IPS-20b (cell line): ENCODE data around the gene GPX1.
A peak's percentile ranks its signal among the peaks of the same experiment; 100 is the strongest.
"Not testable (repeated sequence)": the region's sequence is repeated elsewhere in the genome, so short reads cannot be mapped to it uniquely, and the experiment has no call there.

Experiments
- H3K27ac ChIP-seq: one replicate; pipeline ENCODE4 v1.5.1; 2013; ENCODE audit warnings: low read length
- H3K27me3 ChIP-seq: 2 replicates; pipeline ENCODE4 v1.6.1; 2013; ENCODE audit warnings: mild to moderate bottlenecking, low read length, inconsistent platforms; ENCODE audit not compliant: insufficient read depth
- H3K36me3 ChIP-seq: 2 replicates; pipeline ENCODE4 v1.6.1; 2013; ENCODE audit warnings: low read depth, mild to moderate bottlenecking, inconsistent platforms, low read length, moderate library complexity; ENCODE audit not compliant: insufficient read depth
- H3K4me1 ChIP-seq: 2 replicates; pipeline ENCODE4 v1.6.1; 2013; ENCODE audit warnings: mild to moderate bottlenecking, control low read depth, inconsistent platforms, low read length, moderate library complexity; ENCODE audit not compliant: insufficient read depth
- H3K4me3 ChIP-seq: 2 replicates; pipeline ENCODE4 v1.5.1; 2013; ENCODE audit warnings: mild to moderate bottlenecking, low read length, inconsistent platforms
- H3K9ac ChIP-seq: 2 replicates; pipeline ENCODE4 v1.6.1; 2013; ENCODE audit warnings: low read depth, mild to moderate bottlenecking, inconsistent platforms, low read length, moderate library complexity
- H3K9me3 ChIP-seq: 2 replicates; pipeline ENCODE4 v1.6.1; 2013; ENCODE audit warnings: mild to moderate bottlenecking, low read depth, low read length, inconsistent platforms; ENCODE audit not compliant: insufficient read depth

Gene GPX1

GRCh38 chr3:49357095-49357442, 1.1 kb downstream of the GPX1 start:
- H3K4me1 ChIP-seq, H3K9me3 ChIP-seq, H3K27me3 ChIP-seq, H3K27ac ChIP-seq: not testable (repeated sequence)
- Histone ChIP-seq H3K36me3 (peaks cover 52% of the 10 kb centered on the region), H3K9ac (peak overlapping the region; percentile 79; the same call in 1 of the 2 replicates), H3K4me3 (peak overlapping the region; percentile 75)

GRCh38 chr3:49352890-49353421, 5.2 kb downstream of the GPX1 start:
- Histone ChIP-seq H3K36me3 (peaks cover 19% of the 10 kb centered on the region), H3K9me3 (no peaks in the 10 kb centered on the region), H3K9ac (no peak overlapping the region), H3K4me3 (no peak overlapping the region), H3K27me3 (no peaks in the 10 kb centered on the region), H3K27ac (no peak overlapping the region), H3K4me1 (no peaks in the 10 kb centered on the region)

GRCh38 chr3:49352281-49352680, 5.9 kb downstream of the GPX1 start:
- Histone ChIP-seq H3K9me3 (no peaks in the 10 kb centered on the region), H3K27ac (no peak overlapping the region), H3K27me3 (no peaks in the 10 kb centered on the region), H3K4me1 (no peaks in the 10 kb centered on the region), H3K4me3 (no peak overlapping the region), H3K9ac (no peak overlapping the region), H3K36me3 (peaks cover 17% of the 10 kb centered on the region)

- H3K36me3 ChIP-seq = peaks cover 11% of the 10 kb centered on the region
- H3K9me3 ChIP-seq = no peaks in the 10 kb centered on the region
- H3K27ac ChIP-seq = no peak overlapping the region
- no peaks in the 10 kb centered on the region for H3K27me3 ChIP-seq
- no peaks in the 10 kb centered on the region for H3K4me1 ChIP-seq
- H3K9ac ChIP-seq = no peak overlapping the region
- no peak overlapping the region for H3K4me3 ChIP-seq
Measured at GRCh38 chr3:49351521-49352011, 6.6 kb downstream of the GPX1 start.

GRCh38 chr3:49349348-49350114, 8.6 kb downstream of the GPX1 start:
- no peak overlapping the region for H3K27ac ChIP-seq
- H3K9ac ChIP-seq = no peak overlapping the region
- H3K4me3 ChIP-seq = no peak overlapping the region
- H3K27me3 ChIP-seq = no peaks in the 10 kb centered on the region
- H3K4me1 ChIP-seq = no peaks in the 10 kb centered on the region
- no peaks in the 10 kb centered on the region for H3K36me3 ChIP-seq
- H3K9me3 ChIP-seq = no peaks in the 10 kb centered on the region

- not testable (repeated sequence) for H3K9ac ChIP-seq, H3K9me3 ChIP-seq, H3K36me3 ChIP-seq, H3K27me3 ChIP-seq, H3K4me3 ChIP-seq, H3K27ac ChIP-seq, H3K4me1 ChIP-seq
Measured at GRCh38 chr3:49348361-49348760, 9.8 kb downstream of the GPX1 start.

- Histone ChIP-seq H3K9ac (no peak overlapping the region), H3K27me3 (no peaks in the 10 kb centered on the region), H3K4me3 (no peak overlapping the region), H3K9me3 (no peaks in the 10 kb centered on the region), H3K27ac (no peak overlapping the region), H3K36me3 (no peaks in the 10 kb centered on the region), H3K4me1 (no peaks in the 10 kb centered on the region)
Measured at GRCh38 chr3:49346797-49347251, 11.3 kb downstream of the GPX1 start.

GRCh38 chr3:49343163-49343562, 15.0 kb downstream of the GPX1 start:
- Histone ChIP-seq H3K27me3 (no peaks in the 10 kb centered on the region), H3K9me3 (no peaks in the 10 kb centered on the region), H3K4me3 (no peak overlapping the region), H3K27ac (no peak overlapping the region), H3K36me3 (no peaks in the 10 kb centered on the region), H3K9ac (no peak overlapping the region), H3K4me1 (peaks cover 6% of the 10 kb centered on the region; the same call in 1 of the 2 replicates)

GRCh38 chr3:49341996-49342395, 16.2 kb downstream of the GPX1 start:
- H3K4me1 ChIP-seq = peaks cover 6% of the 10 kb centered on the region; the same call in 1 of the 2 replicates
- no peaks in the 10 kb centered on the region for H3K27me3 ChIP-seq
- no peak overlapping the region for H3K27ac ChIP-seq
- no peak overlapping the region for H3K9ac ChIP-seq
- H3K9me3 ChIP-seq = no peaks in the 10 kb centered on the region
- H3K4me3 ChIP-seq = no peak overlapping the region
- no peaks in the 10 kb centered on the region for H3K36me3 ChIP-seq

GRCh38 chr3:49339941-49340800, 18.0 kb downstream of the GPX1 start, which contains the start of gene USP4:
TSS of gene USP4 (minus strand) at chr3:49340053. CDS start at chr3:49340024, 29 bp downstream.
- Histone ChIP-seq H3K4me1 (peaks cover 6% of the 10 kb centered on the region; the same call in 1 of the 2 replicates), H3K4me3 (peak within 1 kb of the TSS; percentile 91), H3K9ac (peak within 1 kb of the TSS; percentile 72), H3K27me3 (no peaks in the 10 kb centered on the region), H3K36me3 (peaks cover 6% of the 10 kb centered on the region), H3K9me3 (no peaks in the 10 kb centered on the region), H3K27ac (peak within 1 kb of the TSS; percentile 68)

- peaks cover 12% of the 10 kb centered on the region for H3K36me3 ChIP-seq
- H3K4me3 ChIP-seq = peak overlapping the region; percentile 91
- no peaks in the 10 kb centered on the region for H3K27me3 ChIP-seq
- peaks cover 6% of the 10 kb centered on the region; the same call in 1 of the 2 replicates for H3K4me1 ChIP-seq
- H3K9me3 ChIP-seq = no peaks in the 10 kb centered on the region
- H3K27ac ChIP-seq = peak overlapping the region; percentile 68
- H3K9ac ChIP-seq = peak overlapping the region; percentile 72; the same call in 1 of the 2 replicates
Measured at GRCh38 chr3:49339581-49339940, 18.6 kb downstream of the GPX1 start.
